GM19043 (cell line): ENCODE data around the gene CD8A.
"Not testable (repeated sequence)": the region's sequence is repeated elsewhere in the genome, so short reads cannot be mapped to it uniquely, and the experiment has no call there.

Source experiments
- ATAC-seq: cut with Tn5 transposase; IDR thresholded peaks from one replicate; pipeline ENCODE4 v1.9.1; 2021; ENCODE audit warnings: low read depth; ENCODE audit not compliant: unreplicated experiment

CD8A gene

DNA sequence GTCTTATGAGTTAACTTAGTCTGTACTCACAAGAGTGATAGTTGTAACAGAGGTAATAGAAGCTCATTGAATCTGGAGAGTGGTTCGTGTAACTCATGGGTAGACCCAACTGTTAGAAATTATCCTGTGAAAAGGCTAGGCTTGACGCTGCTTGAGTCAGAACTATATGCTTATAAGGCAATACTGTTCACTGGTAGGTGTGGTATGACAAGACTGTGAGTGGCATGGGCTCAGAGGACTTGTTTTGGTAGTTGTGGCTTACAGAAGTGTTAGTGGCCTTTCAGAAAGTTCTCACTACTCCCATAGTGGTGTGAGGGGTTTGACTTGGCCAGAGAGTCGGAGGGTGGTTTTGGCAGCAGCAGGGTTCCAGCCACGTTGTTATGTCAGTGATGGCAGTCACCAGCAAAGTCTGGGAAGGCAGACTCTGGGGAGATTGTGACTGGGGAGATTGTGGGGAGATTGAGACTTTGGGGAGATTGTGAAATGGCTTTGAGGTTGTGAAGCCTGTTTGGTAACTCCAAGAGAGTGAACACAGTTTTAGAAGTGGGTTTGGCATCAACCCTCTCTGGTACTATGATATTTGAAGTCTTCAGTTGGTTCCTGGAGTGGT is 48.7 kb downstream of the CD8A start:
- ATAC-seq = not testable (repeated sequence)

DNA sequence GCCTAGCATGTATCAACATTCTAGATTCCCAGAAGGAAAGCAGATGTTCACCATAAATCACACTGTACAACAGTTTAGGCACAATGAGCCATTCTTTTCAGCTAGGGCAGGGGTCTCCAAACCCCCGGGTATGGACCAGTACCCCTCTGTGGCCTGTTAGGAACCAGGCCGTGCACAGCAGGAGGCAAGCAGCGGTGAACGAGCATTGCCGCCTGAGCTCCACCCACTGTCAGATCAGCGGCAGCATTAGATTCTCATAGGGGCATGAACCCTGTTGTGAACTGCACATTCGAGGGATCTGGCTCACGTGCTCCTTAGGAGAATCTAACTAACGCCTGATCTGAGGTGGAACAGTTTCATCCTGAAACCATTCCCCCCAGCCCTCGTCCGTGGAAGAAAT is 50.8 kb downstream of the CD8A start:
- not testable (repeated sequence) for ATAC-seq

DNA sequence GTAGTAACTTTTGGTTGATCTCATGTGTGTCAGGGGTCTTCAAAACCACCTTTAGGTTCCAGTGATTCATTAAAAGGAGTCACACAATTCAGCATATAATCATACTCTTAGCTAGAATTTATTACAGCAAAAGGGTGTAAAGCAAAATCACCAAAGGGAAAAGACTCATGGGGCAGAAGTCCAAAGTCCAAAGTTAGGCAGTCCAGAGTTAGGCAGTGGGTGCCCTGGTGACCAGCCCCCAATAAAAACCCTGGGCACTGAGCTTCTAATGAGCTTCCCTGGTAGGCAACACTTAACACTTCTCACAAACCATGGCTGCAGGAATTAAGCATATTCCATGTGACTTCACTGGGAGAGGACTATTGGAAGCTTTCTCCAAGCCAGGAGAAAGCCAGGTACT is 51.2 kb downstream of the CD8A start:
- not testable (repeated sequence) for ATAC-seq

DNA sequence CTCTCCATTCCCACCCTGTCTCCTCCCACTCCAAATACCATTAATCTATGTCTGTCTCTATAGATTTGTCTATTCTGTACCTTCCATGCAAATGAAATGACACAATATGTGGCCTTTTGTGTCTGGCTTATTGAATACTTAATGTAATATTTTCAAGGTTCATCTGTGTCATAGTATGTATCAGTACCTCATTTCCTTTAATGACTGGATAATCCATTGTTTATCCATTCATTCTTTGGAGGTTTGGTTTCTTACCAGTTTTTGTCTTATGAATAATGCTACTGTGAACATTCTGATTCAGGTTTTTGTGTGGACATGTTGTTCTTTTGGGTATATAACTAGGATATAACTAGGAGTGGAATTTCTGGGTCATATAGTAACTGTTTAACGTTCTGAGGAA is 55.8 kb downstream of the CD8A start:
- ATAC-seq = not testable (repeated sequence)
